Astrocyte of the cerebellum (primary cell): Measurements from ENCODE around the gene ERBB2.

Source experiments
- DNase-seq: peaks from one replicate; pipeline ENCODE4 v3.0.0-alpha.2; 2011; ENCODE audit warnings: low read depth
- H3K4me3 ChIP-seq: 2 replicates; pipeline ENCODE4 v1.5.1; 2011; ENCODE audit warnings: mild to moderate bottlenecking, low read depth, low read length, moderate library complexity
- CTCF ChIP-seq: IDR thresholded peaks from 2 replicates; pipeline ENCODE4 v1.5.1; 2012; ENCODE audit warnings: low read length, low read depth, moderate library complexity, mild to moderate bottlenecking; ENCODE audit errors: missing control alignments
- in situ Hi-C: cut with HindIII; loops from 2 replicates; pipeline ENCODE4 v1.10.0; 2017; ENCODE audit warnings: low sequenced_read_pairs

ERBB2 gene

GRCh38 chr17:39669897-39670735, 29.7 kb upstream of the ERBB2 start:
- no peak for TF ChIP-seq CTCF
- no peak overlapping the region for H3K4me3 ChIP-seq
- DNase-seq: no peak
- in situ Hi-C loops: no loop called here

DNA sequence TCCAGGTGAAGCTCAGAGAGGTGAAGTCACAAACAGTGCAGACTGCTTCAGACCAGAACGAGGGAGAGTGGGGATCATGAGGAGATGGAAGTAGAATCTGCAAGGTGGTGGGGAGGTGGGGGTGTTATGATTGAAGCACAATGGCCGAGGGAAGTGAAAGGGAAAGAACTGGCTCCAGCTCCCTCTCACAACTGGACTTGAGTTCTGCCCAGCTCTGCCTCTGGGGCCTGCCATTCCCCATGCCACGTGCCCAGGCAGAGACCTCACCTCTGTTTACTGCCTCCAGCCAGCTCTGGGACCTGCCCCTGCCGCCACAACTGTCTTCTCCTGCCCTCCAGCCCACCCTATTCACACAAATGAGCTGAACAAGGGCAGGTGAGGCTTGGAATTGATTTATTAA, 29.1 kb upstream of the ERBB2 start:
- in situ Hi-C loops: no loop called here
- H3K4me3 ChIP-seq: no peak overlapping the region
- no peak for DNase-seq
- TF ChIP-seq CTCF: no peak

- in situ Hi-C loops: no loop called here
- peak; percentile 4 for DNase-seq
- TF ChIP-seq CTCF: peak; percentile 75
- H3K4me3 ChIP-seq: no peak overlapping the region
Observed at GRCh38 chr17:39671651-39672521, 28.0 kb upstream of the ERBB2 start.

- H3K4me3 ChIP-seq: no peak overlapping the region
- in situ Hi-C loops: no loop called here
- no peak for DNase-seq
- TF ChIP-seq CTCF: no peak
Observed at GRCh38 chr17:39672522-39673334, 27.1 kb upstream of the ERBB2 start.

- no peak for TF ChIP-seq CTCF
- no peak for DNase-seq
- in situ Hi-C loops: no loop called here
- no peak overlapping the region for H3K4me3 ChIP-seq
Observed at GRCh38 chr17:39673335-39674081, 26.4 kb upstream of the ERBB2 start.
